ENCODE data around the gene RHBDF1.
A peak's percentile ranks its signal among the peaks of the same experiment; 100 is the strongest.

Gene RHBDF1

DNA sequence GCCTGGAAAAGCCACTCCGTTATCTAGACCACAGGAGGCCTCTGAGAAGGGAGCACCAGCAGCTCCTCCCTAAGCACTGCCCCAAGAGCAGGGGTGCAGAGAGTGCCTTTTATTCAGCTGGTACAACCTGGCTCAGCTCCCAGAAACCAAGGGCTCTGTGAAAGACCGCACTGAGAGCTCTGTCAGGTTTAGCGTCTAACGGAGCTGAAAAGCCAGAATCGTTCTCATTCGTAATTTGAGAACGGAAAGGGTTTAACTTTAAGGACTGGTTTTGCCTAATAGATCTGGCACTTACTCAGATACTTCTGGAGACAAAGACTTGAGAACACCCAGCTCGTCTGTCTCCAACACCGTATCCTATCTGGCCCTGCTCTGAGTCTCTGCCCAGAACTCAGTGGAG is 19.1 kb upstream of the RHBDF1 start:
- DNase-seq: no peak

DNA sequence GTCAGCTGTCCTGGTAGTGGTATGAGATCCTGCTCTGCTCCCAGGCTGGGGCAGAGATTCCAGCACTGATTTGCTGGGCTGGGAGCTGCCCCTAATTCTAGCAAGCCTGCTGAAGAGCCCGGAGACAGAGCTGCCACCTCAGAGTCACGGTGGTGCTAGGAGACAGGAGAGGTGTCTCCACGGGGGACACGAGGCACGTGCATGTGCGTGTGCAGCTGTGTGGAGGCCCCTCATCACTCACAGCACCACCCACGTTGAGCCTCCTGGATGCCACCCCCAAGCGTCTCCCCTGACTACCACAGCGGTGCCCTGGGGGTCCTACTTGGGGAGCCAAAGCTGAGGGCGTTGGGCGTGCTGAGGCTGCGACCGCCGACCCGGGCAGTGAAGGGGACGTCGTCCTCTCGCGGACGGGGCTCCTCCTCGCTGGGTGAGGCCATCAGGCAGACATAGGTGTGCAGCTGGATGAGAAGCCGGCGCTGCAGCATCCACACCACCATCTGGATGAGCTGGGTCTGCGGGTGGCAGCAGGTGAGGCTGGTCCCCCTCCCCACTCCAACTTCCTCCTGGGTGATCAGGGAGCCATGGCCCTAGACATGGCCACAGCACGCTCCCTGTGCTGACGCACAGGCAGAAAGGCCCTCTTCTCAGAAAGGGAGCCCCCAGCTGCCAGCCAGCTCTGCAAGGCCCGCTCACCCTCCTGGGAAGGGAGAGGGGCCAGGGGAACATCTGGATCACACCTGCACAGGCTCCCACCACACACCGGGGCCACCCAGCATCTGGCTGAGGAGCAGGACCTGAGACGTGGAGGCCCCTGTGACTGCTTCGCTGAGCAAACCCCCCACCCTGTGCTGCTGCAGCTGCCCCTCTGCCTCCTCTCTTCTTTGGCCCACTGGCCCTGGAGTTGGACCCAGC is 17.2 kb upstream of the RHBDF1 start:
- no peak for DNase-seq

DNA sequence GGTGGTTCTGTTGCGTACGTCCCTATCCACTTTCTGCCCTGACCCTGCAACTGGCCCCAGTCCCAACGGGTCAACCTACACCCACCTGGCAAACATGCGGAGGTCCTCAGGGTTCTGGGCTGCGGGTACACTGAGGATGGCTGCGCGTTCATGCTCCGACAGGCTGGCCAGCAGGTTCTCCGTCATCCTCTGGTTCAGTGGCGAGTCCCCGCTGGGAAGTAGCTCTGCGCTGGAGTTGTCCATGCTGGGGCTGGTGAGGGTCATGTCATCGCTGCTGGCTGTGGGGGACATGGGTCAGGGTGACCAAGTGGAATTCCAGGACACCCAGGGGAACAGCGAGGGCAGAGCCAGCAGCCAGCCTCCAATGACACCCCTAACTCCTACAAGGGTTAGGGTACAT is 16.2 kb upstream of the RHBDF1 start:
- no peak for DNase-seq

DNA sequence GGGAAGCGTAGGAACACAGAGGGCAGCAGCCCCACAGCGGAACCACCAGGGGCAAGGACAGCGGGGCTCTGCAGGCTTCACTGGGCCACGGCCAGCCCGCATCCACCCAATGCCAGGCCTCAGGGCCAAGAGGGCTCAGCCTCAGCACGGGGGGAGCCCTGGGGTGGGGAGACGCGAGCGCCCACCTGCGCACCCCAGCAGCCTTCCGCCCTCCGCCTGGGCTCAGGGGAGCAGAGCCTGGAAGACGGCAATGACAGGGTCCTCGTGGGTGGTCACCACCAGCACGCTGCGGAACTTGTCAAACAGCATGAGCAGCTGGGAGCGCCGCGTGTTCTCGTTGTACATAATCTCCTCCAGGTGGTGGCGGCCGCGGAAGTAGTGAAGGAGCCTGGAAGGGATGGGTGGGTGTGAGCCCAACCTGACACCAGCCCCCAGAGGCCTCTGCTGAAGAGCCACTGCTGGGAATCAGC is 14.1 kb upstream of the RHBDF1 start:
- DNase-seq: no peak

DNA sequence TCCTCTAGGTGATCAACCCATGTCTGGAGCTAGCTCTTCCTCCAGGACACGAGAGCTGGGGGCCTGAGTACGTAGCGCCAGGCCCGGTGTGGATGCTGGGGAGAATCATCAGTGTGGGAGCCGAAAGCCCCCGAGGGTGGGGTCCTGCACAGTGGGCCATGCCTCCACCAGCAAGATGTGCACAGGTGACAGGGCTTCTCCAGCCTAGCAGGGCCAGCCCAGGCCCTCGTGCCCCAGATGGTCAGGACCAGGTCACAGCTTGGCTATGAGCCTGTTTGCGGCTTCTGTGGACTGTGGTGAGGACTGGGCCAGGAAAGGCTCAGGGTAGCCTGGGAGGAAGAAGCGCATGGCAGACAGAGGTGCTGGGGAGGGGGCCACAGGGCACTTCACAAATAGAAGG is 13.4 kb upstream of the RHBDF1 start:
- no peak for DNase-seq

DNA sequence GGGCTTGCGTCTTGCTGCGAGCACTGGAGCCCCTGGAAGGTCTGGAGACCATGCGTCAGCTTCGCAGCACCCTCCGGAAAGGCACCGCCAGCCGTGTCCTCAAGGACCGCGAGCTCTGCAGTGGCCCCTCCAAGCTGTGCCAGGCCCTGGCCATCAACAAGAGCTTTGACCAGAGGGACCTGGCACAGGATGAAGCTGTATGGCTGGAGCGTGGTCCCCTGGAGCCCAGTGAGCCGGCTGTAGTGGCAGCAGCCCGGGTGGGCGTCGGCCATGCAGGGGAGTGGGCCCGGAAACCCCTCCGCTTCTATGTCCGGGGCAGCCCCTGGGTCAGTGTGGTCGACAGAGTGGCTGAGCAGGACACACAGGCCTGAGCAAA is 13.0 kb upstream of the RHBDF1 start:
- no peak for DNase-seq

DNA sequence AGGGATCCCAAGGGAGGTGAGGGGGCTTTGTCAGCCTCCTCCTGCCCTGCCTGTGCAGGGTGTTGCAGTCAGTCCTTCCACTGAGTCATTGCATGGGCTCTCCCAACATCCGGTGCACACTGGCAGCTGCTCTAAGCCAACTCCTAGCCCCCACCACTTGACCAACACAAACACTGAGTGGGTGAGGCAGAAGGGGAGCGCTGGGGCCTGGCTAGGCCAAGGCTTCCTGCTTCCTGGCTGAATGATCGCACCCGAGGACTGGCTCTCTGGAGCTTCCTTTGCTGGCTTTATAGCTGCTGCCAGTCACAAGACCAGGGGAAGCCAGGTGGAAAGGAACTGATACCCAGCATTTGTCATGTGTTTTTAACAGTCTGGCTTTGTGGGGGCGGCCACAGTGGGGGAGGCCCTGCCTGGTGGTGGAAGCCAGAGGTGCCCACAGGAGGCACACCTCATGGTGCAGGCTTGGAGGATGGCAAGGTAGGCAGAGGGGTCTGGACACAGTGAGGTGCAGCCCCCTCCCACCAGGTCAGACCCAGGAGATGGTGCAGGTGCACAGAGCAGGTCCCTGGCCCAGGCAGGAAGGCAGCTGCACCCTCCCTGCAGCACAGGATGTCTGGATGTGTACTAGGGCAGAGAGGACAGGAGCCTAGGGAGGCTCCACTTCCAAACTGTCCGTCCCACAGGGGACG is 12.4 kb upstream of the RHBDF1 start:
- DNase-seq: peak; percentile 55

DNA sequence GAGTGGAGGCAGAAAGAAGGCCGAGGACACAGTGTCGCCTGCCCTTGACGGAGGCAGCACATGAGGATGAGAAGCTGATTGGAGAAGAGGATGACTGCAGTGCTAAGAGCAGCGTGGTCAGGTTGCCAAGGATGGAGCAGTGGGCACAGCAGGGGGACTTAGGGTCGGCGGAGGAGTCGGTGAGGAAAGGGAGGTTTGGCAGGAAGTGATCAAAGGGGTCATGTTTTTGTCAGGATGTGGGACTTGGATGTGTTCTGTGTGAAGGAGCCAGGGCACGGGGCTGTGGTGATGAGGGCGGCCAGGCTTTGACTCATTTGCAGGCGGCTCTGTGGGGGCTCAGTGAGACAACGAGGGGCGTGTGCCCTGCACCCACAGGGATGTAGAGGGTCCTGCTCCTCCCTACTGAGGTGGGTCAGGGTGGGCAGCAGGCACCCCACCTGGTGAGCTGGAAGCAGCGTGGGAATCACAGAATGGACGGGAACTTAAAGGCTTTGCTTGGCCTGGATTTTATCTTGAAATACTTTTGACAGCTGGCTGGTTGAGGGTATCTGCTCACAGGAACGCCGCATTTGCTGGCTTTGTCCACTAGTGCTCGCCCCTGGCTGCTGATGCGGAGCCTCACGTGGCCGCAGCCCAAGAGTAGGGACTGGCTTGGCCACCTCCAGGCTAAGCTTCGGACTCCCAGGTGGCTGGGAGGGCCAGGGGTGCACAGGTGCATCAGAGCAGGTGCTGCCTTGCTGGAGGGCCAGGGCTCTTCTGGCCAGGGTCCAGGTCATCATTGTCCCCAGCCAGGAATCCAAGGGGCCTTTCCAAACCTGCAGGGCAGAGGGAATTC is 11.6 kb upstream of the RHBDF1 start:
- DNase-seq: no peak

DNA sequence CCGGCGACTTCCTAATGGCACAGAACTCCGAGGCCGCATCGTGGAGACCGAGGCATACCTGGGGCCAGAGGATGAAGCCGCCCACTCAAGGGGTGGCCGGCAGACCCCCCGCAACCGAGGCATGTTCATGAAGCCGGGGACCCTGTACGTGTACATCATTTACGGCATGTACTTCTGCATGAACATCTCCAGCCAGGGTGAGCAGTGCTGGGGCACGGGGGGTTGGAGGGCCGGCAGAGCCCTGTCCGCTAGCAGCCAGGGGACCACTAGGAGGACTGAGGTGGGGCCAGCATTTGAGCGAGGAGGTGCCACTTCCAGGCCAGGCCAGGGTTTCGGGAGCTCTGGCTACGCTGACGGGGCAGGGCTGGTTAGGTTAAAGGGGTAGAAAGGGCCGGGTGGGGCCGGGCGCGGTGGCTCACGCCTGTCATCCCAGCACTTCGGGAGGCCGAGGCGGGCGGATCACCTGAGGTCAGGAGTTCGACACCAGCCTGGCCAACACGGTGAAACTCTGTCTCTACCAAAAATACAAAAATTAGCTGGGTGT is 10.7 kb upstream of the RHBDF1 start:
- no peak for DNase-seq

DNA sequence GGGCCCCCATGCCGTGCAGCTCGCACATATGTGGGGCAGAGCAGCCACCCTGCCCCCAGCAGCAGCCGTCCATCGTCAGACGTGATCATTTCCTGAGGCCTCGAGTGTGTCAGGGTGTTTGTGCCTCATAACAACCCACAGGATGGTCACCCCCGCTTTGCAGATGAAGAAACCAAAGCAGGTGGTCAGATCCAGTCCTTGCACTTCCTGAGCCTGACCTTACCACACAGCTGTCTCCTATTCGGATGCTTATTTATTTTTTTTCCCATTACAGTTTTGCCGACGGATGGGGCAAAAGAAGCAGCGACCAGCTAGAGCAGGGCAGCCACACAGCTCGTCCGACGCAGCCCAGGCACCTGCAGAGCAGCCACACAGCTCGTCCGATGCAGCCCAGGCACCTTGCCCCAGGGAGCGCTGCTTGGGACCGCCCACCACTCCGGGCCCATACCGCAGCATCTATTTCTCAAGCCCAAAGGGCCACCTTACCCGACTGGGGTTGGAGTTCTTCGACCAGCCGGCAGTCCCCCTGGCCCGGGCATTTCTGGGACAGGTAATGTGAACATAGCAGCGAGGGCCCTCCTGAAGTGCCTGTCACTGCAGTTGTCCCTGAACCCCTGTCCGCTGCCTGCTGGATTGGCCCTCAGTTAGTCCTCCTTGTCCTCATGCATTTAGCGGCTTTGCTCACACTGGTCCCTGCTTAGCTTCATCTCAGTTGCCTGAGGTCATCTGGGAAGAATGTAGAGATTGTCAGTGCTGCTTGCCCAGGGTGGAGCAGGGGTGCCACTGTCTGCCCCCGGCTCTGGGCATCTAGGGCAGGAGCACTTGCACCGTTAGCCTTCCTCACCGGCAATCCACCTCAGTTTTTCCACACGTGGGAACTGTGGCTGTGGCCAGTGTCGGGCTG is 7.0 kb upstream of the RHBDF1 start:
- DNase-seq: no peak

DNA sequence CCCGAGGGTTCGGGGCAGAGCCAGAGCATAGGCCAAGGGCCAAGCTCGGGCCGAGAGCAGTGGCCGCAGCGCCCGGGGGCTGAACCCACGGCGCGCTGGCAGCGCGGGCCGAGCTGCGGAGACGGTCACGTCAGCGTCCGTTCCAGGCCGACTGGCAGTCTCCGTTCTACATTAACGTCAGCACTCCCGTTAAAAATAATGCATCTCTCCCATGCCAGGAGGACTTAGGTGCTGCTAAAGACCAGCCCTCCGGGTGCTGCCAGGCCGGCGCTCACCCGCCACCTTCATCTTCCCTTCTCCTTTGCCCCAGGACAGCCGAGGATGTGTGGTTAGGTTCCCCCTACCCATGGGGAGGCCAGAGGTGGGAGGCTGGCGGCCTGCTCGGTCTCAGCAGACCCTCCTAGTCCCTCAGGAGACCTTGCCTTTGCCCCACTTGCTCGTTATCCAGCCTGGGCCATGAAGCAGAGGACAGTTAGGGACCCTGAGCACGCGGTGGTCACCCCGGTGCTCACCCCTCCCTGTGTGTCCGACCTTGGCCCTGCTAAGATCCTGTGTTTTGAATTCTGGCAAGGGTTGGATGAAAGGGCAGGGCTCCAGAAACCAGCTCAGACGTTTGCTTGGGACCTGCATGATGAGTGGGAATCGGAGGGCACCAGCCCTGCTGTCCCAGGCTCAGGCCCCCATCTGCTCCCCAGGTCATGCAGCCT is 6.2 kb upstream of the RHBDF1 start:
- no peak for DNase-seq

DNA sequence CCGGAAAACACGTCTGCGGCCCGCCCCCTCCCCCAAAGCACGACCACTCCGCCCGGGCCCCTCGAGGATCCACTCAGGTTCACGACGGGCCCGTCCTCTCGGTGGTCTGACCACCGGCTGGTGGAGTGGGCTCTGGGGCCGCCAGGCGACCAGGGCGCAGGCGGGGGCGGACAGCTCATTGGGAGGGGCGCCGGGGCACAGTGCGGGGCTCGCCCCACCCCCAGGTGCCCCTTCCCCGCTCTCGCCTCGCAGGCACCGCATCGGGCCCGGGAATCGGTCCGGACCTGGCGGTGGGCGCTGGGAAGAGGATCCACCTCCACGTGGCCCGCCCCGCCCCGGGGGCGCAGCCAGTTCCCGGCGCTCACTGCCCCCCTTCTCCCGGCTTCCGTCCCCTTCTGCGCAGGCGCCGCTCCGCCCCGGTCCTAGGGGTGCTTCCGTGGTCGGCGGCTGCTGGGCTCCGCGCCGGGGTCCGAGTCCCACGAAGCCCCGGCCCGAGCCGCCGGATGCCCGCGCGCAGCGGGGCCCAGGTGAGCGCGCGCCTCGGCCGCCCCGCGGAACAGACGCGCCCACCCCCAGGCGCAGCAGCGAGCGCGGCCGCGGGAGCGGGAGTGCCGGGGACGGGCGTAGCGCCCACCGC is 5.5 kb upstream of the RHBDF1 start, which contains the start of gene MPG:
Gene MPG (plus strand): TSS at position 419 of the 637 bp plus-strand sequence. CDS start 85 bp downstream, at position 504.
- DNase-seq: peak; percentile 83

DNA sequence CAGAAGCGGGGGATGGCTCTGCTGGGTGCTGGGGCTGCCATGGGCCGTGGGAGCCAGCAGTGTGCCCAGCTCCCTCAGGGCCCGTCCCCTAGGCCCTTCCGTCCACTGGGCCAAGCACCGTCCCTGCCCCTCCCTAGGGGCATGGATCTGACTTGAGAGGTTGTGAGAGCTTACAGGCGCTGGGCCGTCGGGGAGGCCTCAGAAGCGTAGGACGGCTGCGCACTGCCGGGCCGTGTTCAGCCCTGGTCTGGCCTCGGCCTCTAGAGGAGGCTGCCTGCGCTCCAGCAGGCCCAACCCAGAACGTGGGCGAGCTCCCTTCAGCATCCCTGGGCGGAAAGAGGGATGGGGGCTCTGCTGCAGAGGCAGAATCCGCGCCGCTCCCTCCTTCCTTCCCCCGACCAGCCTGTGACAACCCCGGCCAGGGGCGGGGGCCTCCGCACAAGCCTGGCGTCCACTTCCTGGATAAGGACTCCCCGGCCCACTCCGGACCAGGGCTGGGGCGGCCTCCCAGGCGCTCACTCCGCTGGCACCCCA is 4.9 kb upstream of the RHBDF1 start:
- DNase-seq: no peak

DNA sequence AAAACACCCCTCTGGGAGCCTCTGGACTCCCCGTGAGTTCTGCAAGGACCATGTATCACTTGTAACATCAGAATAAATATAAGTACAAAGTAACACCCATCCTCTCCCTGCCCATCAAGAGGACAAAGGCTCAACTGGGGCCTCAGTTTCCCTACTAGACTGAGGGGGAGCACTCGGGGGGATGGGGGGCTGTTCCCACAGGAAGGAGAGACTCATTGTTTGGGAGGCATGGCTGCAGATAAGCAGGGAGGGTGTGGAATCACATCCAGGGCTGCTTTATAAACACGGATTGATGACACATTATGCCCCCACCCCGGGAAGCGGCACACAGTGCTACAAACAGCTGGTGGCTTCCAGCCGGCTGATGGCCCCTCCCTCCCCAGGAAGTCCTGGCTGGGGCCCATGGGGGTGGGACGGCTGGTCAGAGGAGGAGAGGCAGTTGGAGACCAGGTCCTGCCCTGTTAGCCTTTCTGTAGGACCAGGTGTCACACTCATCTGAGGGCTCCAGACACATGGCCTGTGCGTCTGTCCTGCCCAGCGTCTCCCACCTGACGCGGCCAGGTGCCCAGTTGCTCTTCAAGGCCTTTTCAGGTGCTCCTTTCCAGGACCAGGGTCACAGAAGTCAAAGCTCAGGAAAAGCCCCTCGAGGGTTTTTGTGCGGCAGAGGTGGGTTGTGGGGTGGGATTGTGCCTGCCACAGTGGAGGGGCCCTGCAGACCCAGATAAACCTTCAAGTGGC is 4.3 kb upstream of the RHBDF1 start:
- no peak for DNase-seq

DNA sequence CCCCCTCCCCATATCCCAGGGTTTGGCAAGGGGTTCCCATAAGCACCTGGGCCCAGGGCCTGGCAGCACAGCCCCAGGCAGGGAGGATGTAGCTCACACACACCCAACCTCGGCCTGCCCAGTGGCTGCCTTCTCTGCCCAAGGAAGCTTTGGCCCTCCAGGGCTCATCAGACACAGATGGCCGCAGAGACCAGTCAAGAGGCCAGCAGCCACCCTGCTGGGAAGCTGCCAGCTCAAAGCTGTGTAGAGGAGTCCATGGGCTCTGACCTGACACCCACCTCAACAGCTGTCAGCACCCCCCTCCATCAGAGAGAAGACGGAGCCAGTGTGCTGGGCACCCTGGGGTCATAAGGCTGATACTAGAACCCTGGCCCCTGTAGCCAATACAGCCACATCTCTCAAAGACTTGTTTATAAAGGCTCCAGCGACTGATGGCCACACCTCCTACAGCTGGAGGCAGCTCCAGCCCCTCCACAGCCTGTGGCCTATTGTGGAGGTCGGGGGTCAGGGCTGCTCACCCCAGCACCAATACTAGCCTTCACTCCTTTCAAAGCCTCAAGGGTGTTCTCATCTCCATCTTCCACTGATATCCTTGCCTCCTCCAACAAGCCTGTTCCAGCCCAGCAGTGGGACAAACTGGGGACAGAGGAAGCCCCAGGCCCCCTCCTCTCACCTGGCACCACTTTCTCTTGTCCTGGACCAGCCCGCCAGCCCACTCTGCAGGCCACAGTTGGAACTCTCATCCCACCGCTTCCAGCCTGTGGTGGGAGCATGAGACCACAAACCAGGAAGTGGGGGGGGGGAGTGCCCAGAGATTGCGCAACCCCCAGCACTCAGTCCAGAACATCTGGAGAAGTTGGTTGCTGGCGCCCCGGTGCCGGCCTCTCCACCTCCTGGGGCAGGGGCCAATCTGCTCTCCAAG is 3.4 kb upstream of the RHBDF1 start:
- DNase-seq: no peak

DNA sequence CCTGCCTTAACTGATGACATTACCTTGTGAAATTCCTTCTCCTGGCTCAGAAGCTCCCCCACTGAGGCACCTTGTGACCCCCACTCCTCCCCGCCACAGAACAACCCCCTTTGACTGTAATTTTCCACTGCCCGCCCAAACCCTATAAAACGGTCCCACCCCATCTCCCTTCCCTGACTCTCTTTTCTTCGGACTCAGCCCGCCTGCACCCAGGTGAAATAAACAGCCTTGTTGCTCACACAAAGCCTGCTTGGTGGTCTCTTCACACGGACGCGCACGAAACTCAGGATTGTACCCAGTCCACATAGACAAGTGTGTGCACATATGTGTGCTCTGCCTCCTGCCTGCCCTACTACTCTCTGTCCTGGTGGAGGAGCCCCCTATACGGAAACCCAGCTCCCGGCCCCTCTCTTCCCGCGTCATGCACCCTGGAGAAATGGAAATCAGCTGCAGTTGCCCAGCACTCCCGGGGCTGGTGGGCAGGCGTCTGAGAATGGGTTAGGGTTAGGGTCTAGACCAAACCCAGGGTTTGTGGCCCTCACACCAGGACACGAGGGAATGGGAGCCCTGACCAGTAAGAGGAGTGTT is 2.4 kb upstream of the RHBDF1 start:
- DNase-seq: no peak

DNA sequence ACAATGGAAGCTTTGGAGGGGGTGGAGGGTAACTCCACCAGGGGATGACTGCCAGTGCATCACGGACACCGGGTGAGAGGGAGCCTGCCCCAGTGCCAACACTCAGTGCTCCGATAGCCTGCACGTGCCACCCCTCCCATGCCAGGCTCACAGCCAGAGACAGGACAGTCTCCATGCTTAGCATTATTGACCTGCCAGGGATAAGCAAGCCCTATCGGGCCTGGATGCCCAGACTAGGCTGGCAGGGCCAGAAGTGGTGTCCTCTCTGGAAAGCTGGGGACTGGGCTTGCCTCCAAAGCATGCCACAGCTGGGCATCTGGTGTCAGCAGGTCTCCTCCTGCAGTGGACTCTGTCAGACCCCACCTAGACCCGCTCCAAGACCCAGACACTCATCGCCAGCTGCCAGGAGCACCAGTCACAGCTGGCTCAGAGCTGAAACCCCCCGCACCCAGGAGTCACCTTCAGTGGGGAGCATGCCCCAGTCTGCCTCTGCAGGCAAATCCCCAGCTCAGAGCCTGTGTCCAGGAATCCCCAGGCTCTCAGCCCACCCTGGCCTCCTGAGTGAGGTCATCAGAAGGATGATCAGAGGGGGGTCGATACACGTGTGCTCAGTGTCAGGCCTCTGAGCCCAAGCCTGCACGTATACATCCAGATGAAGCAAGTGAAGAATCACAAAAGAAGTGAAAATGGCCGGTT is 1.8 kb upstream of the RHBDF1 start:
- no peak for DNase-seq
